H1 (cell line): ENCODE results near the gene FAM193A. TPM values are rescaled to one million over a fixed set of nuclear protein-coding genes. Genes with fewer than 3 reads are reported as not detected.

ENCODE experiments used
- ATF3 ChIP-seq: IDR thresholded peaks from 2 replicates; pipeline ENCODE4 v1.6.1; 2011; ENCODE audit warnings: low read depth, mild to moderate bottlenecking, low read length; ENCODE audit not compliant: insufficient read depth
- BCL11A ChIP-seq, 2 experiments: IDR thresholded peaks; one replicate each; pipeline ENCODE4 v1.6.1; 2011; ENCODE audit warnings: low read depth in 2 of 2, low read length in 2 of 2, mild to moderate bottlenecking in 2 of 2
- CHD7 ChIP-seq: fragments of 300-600 bp; sonication (generic); IDR thresholded peaks from 2 replicates; pipeline ENCODE4 v1.7.1; 2012; ENCODE audit warnings: low read length, moderate library complexity, mild to moderate bottlenecking, inconsistent platforms; ENCODE audit not compliant: insufficient replicate concordance
- EZH2 ChIP-seq: fragments of 200-600 bp; sonication (generic); IDR thresholded peaks from 2 replicates; pipeline ENCODE4 v1.7.1; 2012; ENCODE audit warnings: low read depth, mild to moderate bottlenecking, moderate library complexity, low read length, inconsistent platforms; ENCODE audit not compliant: severe bottlenecking
- FOSL1 ChIP-seq: IDR thresholded peaks from 2 replicates; pipeline ENCODE4 v1.6.1; 2011; ENCODE audit warnings: mild to moderate bottlenecking, low read depth, low read length, moderate library complexity; ENCODE audit not compliant: insufficient read depth
- HDAC6 ChIP-seq: IDR thresholded peaks from one replicate; pipeline ENCODE4 v1.7.1; 2012; ENCODE audit warnings: low read depth, mild to moderate bottlenecking, inconsistent platforms, low read length, moderate library complexity
- SIX5 ChIP-seq: IDR thresholded peaks from 2 replicates; pipeline ENCODE4 v1.6.1; 2011; ENCODE audit warnings: mild to moderate bottlenecking, low read depth, low read length
- SP2 ChIP-seq: IDR thresholded peaks from 2 replicates; pipeline ENCODE4 v1.6.1; 2012; ENCODE audit warnings: mild to moderate bottlenecking, low read length, inconsistent platforms
- SUZ12 ChIP-seq: fragments of 200-600 bp; sonication (generic); IDR thresholded peaks from 2 replicates; pipeline ENCODE4 v1.6.1; 2012; ENCODE audit warnings: mild to moderate bottlenecking, inconsistent platforms, low read length, moderate library complexity, mixed read lengths
- TAF1 ChIP-seq: IDR thresholded peaks from 2 replicates; pipeline ENCODE4 v1.6.1; 2011; ENCODE audit warnings: mild to moderate bottlenecking, low read depth, low read length
- TBP ChIP-seq: IDR thresholded peaks from 2 replicates; pipeline ENCODE4 v1.6.1; 2011; ENCODE audit warnings: low read depth, low read length, improper control_type of control experiment
- polyA plus RNA-seq, 7 experiments: library from polyadenylated mRNA; depleted of rRNA in 3 of 7; stranded (reverse) in 5 of 7; unstranded in 2 of 7; fragments of >200 nt in 5 of 7; fragments of 200-250 nt in 2 of 7; gene quantifications; 1 replicate in 5 of 7; 2 replicates in 1 of 7; 4 replicates in 1 of 7; pipeline versions ENCODE4 v1.2.1 to v1.2.3, GENCODE V29; 2011 to 2013; ENCODE audit warnings: missing spikeins in 2 of 7, mixed read lengths in 2 of 7
- total RNA-seq: library from RNA; stranded (reverse); fragmentation: NEBNext Ultra II Directional; extraction: Animal tissue kit (Norgen Biotek cat#: 25700); gene quantifications from 2 replicates; pipeline ENCODE4 v1.2.1, GENCODE V29; 2021

Gene FAM193A
- total and polyA plus RNA-seq, 2 of the 8 experiments (the other 6 are each of a cell fraction or from before 2014, with no cell fraction given) = 8.7 to 26.2 TPM

- no peak for TF ChIP-seq CHD7
- no peak for TF ChIP-seq HDAC6
- TF ChIP-seq TAF1 = no peak
- no peak for TF ChIP-seq SIX5
- TF ChIP-seq BCL11A (IDR thresholded peaks at IDR 0.05; ENCODE audit: low read depth in 2 of 2, low read length in 2 of 2) = no peak
- TF ChIP-seq FOSL1 = no peak
- no peak for TF ChIP-seq ATF3
- no peak for TF ChIP-seq TBP
- TF ChIP-seq SUZ12 = no peak
- no peak for TF ChIP-seq EZH2
- TF ChIP-seq SP2 = no peak
Measured at GRCh38 chr4:2511645-2512131, 24.8 kb upstream of the FAM193A start (continued).
